SK-N-SH treated with all-trans-retinoic acid at 6 μM for 48 hours (cell line): Measurements from ENCODE around the gene SPOP.

Experiments used
- ARNTL ChIP-seq: fragments of 450-650 bp; formaldehyde crosslinking; IDR thresholded peaks from 2 replicates; pipeline ENCODE4 v1.5.0; 2020; ENCODE audit warnings: low read depth, mild to moderate bottlenecking, moderate library complexity, borderline replicate concordance
- BACH2 ChIP-seq: fragments of 250-450 bp; sonication (Bioruptor Pico); IDR thresholded peaks from 2 replicates; pipeline ENCODE4 v1.9.0; 2021; ENCODE audit warnings: mild to moderate bottlenecking, borderline replicate concordance
- CSDC2 ChIP-seq: fragments of 250-450 bp; sonication (Bioruptor Pico); IDR thresholded peaks from 2 replicates; pipeline ENCODE4 v1.5.0; 2020; ENCODE audit warnings: mild to moderate bottlenecking, moderate library complexity
- ESRRG ChIP-seq: fragments of 250-450 bp; sonication (Bioruptor Pico); IDR thresholded peaks from 2 replicates; pipeline ENCODE4 v1.6.1; 2021; ENCODE audit warnings: mild to moderate bottlenecking
- GLIS3 ChIP-seq: fragments of 250-450 bp; sonication (Bioruptor Pico); IDR thresholded peaks from 2 replicates; pipeline ENCODE4 v1.5.0; 2020; ENCODE audit warnings: mild to moderate bottlenecking, moderate library complexity
- ISL1 ChIP-seq: fragments of 250-450 bp; sonication (Bioruptor Pico); IDR thresholded peaks from 2 replicates; pipeline ENCODE4 v2.1.2; 2022; ENCODE audit warnings: mild to moderate bottlenecking, moderate library complexity
- PATZ1 ChIP-seq: fragments of 250-450 bp; sonication (Bioruptor Pico); IDR thresholded peaks from 2 replicates; pipeline ENCODE4 v1.8.0; 2020; ENCODE audit warnings: mild to moderate bottlenecking, moderate library complexity, borderline replicate concordance
- POU6F1 ChIP-seq: fragments of 250-450 bp; sonication (Bioruptor Pico); IDR thresholded peaks from 2 replicates; pipeline ENCODE4 v1.8.0; 2021; ENCODE audit warnings: low read depth, mild to moderate bottlenecking, moderate library complexity, borderline replicate concordance
- PPARA ChIP-seq: fragments of 250-450 bp; sonication (Bioruptor Pico); IDR thresholded peaks from 2 replicates; pipeline ENCODE4 v1.5.0; 2020; ENCODE audit warnings: mild to moderate bottlenecking, borderline replicate concordance
- RARB ChIP-seq: fragments of 250-450 bp; sonication (Bioruptor Pico); IDR thresholded peaks from 2 replicates; pipeline ENCODE4 v1.8.0; 2021; ENCODE audit warnings: mild to moderate bottlenecking, moderate library complexity
- TSHZ2 ChIP-seq: fragments of 250-450 bp; sonication (Bioruptor Pico); IDR thresholded peaks from 2 replicates; pipeline ENCODE4 v1.5.0; 2020; ENCODE audit warnings: mild to moderate bottlenecking, moderate library complexity
- ZFP3 ChIP-seq: fragments of 250-450 bp; sonication (Bioruptor Pico); IDR thresholded peaks from 2 replicates; pipeline ENCODE4 v1.5.0; 2020; ENCODE audit warnings: mild to moderate bottlenecking, moderate library complexity
- TF ChIP-seq, protein P1 (sequence below): fragments of 250-450 bp; sonication (Bioruptor Pico); IDR thresholded peaks from 2 replicates; pipeline ENCODE4 v1.5.1; 2020; ENCODE audit warnings: low read depth, mild to moderate bottlenecking, moderate library complexity

- TF ChIP-seq ISL1 (no peak), ZFP3 (CRISPR knock-in tag) (no peak), CSDC2 (CRISPR knock-in tag) (no peak), PPARA (CRISPR knock-in tag) (no peak), PATZ1 (CRISPR knock-in tag) (no peak), ARNTL (CRISPR knock-in tag) (no peak), RARB (CRISPR knock-in tag) (no peak), TSHZ2 (CRISPR knock-in tag) (no peak), POU6F1 (CRISPR knock-in tag) (no peak), GLIS3 (no peak), ESRRG (CRISPR knock-in tag) (no peak), BACH2 (CRISPR knock-in tag) (no peak)
- TF ChIP-seq, protein P1, sequence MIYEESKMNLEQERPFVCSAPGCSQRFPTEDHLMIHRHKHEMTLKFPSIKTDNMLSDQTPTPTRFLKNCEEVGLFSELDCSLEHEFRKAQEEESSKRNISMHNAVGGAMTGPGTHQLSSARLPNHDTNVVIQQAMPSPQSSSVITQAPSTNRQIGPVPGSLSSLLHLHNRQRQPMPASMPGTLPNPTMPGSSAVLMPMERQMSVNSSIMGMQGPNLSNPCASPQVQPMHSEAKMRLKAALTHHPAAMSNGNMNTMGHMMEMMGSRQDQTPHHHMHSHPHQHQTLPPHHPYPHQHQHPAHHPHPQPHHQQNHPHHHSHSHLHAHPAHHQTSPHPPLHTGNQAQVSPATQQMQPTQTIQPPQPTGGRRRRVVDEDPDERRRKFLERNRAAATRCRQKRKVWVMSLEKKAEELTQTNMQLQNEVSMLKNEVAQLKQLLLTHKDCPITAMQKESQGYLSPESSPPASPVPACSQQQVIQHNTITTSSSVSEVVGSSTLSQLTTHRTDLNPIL (CRISPR knock-in tag): no peak
These were observed 21.6 kb downstream of the SPOP start for GRCh38 chr17:49656247-49656646.
